ENCODE data around the gene PTMS.

Gene PTMS

DNA sequence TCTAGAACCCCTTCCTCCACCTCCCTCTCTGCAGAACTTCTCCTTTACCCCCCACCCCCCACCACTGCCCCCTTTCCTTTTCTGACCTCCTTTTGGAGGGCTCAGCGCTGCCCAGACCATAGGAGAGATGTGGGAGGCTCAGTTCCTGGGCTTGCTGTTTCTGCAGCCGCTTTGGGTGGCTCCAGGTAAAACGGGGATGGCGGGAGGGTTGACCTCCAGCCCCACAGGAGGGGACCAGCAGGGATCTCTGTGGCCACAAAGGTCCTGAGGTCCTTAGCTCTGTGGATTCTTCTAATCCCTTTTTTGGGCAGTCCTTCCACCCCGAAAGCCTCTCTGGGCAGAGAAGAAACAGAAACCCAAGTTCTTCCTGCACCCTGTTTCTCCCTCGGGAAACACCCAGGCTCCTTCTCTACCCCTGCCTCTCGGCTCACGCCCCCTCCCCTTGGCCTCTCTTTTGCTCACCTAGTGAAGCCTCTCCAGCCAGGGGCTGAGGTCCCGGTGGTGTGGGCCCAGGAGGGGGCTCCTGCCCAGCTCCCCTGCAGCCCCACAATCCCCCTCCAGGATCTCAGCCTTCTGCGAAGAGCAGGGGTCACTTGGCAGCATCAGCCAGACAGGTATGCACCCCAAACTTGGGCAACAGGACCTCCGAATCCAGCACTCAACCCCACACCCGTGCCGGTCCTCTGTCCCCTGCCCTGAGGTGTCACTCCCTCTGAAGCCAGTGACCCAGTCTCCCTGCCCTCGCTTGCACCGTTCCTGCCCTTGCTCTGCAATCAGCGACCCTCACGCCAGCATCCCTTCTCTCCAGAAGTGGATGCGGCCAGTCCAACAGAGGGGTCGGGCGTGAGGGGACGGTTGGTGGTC is 6.8 kb downstream of the PTMS start:
- DNase-seq = no peak

DNA sequence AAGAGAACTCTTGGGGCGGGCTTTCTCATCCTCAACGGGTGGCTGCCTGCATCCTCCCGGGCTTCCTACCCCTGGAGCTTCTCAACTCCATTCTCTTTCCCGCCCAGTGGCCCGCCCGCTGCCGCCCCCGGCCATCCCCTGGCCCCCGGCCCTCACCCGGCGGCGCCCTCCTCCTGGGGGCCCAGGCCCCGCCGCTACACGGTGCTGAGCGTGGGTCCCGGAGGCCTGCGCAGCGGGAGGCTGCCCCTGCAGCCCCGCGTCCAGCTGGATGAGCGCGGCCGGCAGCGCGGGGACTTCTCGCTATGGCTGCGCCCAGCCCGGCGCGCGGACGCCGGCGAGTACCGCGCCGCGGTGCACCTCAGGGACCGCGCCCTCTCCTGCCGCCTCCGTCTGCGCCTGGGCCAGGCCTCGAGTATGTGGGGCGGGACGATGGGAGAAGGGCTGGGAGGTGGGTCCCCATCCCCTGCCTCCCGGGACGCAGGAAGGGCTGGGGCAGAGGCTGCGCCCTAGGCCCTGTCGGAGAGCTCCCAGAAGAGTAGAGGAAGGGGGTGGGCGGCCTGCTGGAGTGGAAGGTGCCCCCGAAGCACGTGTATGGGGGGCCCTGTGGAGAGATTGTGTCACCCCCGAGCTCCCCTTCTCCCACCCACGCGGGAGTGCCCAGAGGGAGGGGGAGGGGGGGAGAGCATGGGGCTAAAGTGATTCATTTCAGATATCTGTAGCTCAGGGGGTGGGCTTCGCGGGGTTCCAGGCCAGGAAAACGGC is 7.6 kb downstream of the PTMS start:
- peak; percentile 89 for DNase-seq

DNA sequence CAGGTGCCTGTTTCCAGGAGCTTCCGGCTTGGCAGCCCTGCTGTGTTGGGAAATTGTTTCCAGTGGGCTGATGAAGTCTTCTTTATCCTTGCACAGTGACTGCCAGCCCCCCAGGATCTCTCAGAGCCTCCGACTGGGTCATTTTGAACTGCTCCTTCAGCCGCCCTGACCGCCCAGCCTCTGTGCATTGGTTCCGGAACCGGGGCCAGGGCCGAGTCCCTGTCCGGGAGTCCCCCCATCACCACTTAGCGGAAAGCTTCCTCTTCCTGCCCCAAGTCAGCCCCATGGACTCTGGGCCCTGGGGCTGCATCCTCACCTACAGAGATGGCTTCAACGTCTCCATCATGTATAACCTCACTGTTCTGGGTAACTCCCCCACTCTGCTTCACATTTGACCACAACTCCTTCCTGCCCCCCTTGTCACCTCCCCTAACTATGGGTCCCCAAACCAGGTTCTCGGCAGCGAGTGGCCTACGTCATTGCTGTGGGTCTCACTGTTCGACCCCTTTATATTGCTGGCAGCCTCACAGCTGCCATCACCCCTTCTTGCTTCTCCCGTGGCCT is 8.4 kb downstream of the PTMS start:
- DNase-seq = peak; percentile 76

DNA sequence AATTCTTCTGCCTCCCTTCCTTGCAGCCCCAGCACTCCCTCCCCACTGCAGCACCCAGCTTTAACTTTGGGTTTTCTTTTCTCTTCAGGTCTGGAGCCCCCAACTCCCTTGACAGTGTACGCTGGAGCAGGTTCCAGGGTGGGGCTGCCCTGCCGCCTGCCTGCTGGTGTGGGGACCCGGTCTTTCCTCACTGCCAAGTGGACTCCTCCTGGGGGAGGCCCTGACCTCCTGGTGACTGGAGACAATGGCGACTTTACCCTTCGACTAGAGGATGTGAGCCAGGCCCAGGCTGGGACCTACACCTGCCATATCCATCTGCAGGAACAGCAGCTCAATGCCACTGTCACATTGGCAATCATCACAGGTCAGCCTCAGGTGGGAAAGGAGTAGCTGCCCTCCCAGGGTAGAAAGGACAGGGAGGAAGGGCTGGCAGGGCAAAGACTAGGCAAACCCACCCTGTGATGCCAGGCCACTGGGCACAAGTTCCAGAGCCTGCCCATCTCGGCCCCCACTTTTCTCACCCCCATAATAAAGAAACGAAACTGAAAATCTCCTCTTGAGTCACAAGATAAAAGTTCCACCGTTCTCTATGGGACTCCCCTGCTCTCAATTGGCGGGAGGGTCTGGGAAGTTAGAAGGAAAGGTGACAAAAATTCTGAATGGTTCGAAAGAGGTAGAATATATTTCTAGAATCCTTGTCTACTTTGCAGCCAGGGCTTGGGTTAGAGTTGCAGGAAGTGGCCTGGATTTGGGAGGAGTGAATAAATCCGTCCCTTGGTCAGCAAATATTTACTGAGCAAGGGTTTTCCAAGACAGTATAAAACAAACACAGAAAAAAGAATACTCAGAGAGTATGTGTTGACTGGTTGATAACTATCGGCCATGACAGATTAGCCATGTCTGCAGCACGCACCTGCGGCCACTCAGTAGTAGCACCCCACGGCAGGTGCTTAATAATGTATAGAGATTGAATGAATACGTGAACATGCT is 9.3 kb downstream of the PTMS start:
- no peak for DNase-seq

DNA sequence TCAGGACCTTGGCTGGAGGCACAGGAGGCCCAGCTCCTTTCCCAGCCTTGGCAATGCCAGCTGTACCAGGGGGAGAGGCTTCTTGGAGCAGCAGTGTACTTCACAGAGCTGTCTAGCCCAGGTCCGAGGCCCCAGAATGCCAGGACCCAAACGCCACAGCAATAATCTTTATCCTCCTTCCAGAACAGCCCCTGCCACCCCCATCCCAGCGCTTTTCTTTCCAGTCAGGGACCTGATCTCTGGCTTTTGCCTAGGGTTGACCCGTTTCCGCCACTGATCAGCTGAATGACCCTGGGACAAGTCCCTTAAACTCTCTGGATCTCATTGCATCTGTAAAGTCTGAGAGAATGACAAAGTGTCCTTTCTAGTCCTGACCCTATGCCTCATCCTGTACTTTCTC is 11.2 kb downstream of the PTMS start:
- DNase-seq = no peak

DNA sequence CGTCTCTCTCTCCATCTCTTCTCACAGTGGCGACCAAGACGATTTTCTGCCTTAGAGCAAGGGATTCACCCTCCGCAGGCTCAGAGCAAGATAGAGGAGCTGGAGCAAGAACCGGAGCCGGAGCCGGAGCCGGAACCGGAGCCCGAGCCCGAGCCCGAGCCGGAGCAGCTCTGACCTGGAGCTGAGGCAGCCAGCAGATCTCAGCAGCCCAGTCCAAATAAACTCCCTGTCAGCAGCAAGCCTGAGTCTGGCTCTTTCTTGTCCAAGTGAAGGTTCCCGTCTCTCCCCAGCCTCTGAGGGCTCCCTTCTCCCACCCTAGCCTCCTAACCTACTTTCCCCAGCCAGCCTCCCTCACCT is 12.0 kb downstream of the PTMS start:
- DNase-seq = no peak

DNA sequence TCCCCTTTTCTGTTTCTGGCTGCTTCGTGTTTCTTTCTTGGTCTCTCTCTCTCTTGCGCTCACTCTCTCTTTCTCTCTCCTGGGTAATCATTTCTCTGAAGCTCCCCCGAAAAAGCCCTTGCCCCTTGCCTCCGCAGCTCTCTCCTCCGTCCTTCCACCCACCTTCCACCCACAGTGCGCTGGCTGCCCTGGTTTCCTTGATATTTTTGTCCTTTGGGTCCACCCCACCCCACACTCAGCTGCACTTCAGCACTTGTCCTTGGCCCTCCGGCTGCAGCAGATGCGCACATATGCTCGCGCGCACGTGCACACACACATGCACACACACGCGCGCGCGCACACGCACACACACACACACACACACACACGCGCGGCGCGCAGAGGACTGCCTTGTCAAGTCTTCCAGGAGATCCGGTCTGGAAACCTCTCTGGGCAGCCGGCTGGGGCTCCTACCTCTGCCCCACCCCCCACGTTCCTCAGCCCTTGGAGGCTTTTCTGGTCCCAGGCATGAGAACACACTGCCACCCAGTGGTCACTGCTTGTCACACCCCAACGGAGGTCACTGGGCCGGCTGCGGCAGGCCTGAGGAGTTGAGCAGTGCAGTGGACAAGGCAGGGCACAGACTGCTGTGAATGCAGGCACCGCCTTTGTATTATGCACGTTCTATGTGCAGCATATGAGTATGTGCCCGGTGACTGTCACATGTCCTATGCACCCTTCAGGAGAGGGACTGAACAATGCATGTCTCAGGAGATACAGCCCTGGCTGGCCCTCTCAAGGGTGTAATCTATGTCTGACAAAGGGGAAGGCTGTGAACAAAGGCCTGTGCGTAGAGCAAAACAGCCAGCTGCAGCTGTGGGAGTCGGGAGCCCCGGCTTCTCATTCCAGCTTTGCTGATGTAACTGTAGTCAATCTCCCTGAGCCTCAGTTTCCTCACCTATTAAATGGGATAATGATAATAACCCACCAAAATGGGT is 12.7 kb downstream of the PTMS start:
- DNase-seq = peak; percentile 96

DNA sequence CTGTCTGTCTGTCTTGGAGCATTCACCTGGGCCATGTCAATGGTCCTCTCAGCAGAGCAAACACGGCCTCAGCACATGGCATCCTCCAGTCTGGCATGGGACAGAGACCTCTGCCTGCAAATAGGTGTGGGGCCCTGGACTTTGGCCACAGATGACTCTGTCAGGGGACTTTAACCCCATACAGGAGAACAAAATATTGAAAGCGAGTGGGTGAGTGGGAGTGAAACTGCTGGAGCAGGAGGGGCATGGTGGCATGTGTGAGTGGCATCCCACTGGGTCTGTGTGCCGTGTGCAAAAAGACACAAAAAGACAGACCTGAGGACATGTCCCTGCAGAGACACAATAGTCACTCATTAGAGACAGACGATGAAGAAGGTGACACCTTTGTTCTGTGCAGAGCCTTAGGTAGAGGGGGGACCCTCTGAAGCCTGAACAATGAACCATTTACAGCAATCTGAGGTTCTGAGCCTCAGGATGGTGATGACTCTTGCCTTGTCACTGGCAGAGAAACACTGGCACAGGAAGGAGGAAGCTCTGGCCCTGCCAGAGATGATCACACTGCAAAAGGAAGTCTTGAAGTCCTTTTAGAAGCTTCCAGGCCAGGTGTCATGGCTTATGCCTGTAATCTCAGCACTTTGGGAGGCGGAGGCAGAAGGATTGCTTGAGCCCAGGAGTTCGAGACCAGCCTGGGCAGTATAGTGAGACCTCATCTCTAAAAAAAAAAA is 13.7 kb downstream of the PTMS start:
- DNase-seq = no peak

DNA sequence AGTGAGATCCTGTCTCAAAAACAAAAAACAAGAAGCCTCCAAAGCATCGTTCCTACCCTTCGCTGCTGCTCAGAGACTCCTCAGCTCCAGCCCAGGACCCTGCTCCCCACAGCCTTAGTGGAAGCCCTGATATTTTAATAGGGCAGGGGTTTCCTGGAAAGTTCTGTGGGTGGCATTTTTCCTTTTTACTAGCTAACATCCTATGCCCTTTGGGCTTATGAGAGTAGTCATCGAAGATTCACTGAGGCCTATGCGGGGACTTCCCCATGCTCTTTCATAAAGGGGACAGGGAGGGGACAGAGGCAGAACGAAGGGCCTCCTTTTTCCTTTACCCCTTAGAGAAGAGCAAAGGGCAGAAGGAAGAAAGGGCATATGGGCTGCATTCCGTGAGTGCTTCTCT is 14.4 kb downstream of the PTMS start:
- DNase-seq = no peak

DNA sequence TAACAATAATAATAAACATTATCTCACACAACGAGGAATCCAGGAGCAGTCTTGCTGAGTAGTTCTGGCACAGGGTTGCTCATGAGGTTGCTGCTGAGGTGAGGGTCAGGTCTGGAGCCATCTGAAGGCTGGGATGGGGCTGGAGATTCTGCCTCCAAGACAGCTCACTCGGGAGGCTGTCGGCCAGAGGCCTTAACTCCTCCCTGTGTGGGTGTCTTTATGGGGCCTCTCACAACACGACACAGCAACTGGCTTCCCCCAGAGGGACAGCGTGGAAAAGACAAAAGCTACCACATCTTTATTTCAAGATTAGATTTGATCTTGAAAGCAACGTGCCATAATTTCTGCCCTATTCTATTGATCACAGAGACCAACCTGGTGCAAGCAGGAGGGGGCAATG is 16.0 kb downstream of the PTMS start:
- no peak for DNase-seq

DNA sequence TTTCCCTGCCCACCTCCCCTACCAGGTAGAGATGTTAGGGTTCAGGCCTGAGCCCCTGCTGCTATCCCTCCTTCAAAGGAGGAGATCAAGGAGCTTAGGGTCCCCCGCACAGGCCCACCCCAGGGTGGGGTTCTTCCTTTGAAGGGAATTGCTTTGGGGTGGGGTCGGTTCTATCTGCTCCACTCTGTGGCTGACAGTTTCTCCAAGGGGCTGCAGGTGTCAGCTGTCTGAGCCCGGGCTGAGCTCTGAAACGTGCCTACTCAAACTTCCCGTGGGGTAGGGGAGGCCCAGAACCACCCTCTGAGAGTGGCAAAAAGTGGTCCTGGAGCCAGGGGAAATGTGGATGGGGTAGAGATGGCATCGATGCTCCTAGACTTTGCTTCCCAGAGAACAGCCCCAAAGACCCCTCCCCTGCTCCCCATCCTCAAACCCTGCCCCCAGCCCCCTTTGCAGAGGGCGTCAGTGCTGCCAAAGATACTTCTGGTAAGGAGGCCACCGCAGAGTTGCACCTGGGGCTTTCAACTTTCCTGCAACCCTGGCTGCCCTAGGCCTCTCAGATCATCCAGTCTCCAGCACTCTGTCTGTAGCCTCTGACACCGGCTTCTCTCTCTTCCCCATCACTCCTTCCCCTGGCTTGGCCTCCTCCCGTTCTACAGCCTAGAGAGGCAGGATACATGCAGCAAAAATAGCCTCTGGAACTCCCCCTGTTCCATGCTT is 16.8 kb downstream of the PTMS start:
- DNase-seq = no peak

DNA sequence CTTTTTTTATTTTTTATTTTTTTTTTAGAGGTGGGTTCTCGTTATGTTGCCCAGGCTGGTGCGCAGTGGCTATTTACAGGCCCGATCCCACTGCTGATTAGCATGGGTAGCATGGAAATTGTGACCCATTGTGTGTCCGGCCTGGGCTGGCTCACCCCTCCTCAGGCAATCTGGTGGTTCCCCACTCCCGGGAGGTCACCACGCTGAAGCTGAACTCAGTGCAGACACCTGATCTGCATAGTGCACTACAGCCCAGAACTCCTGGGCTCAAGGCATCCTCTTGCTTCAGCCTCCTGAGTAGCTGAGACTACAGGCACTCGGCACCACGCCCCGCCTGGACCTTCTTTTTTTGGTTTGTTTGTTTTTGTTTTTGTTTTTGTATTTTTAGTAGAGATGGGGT is 17.7 kb downstream of the PTMS start:
- no peak for DNase-seq

DNA sequence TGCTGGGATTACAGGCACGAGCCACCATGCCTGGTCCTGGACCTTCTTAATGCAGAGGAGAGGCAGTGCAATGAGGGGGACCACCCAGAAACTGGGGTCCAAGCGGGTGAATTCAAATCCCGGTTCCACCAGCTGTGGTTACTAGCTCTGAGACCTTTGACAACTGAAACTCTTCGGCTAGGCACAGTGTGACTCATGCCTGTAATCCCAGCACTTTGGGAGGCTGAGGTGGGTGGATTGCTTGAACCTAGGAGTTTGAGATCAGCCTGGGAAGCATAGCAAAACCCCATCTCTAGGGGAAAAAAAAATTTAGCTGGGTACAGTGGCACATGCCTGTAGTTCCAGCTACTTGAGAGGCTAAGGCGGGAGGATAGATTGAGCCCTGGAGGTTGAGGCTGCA is 18.1 kb downstream of the PTMS start:
- no peak for DNase-seq

DNA sequence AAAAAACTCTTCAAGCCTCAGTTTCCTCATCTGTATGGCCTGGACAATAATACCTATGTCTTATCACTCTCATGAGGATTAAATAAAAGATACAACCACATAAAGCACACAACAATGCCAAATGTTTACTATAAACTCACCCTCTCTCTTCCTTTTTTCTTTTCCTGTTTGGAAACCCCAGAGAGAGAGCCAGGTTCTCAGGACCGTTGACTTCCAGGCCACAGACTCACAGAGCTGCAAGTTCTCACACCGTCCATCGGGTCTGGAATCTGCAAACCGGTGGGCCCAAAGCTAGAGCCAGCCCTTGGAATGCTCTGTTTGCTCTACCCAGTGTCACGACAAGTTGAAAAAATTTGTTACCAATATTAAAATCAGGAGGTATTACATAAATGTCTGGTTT is 18.6 kb downstream of the PTMS start:
- no peak for DNase-seq

DNA sequence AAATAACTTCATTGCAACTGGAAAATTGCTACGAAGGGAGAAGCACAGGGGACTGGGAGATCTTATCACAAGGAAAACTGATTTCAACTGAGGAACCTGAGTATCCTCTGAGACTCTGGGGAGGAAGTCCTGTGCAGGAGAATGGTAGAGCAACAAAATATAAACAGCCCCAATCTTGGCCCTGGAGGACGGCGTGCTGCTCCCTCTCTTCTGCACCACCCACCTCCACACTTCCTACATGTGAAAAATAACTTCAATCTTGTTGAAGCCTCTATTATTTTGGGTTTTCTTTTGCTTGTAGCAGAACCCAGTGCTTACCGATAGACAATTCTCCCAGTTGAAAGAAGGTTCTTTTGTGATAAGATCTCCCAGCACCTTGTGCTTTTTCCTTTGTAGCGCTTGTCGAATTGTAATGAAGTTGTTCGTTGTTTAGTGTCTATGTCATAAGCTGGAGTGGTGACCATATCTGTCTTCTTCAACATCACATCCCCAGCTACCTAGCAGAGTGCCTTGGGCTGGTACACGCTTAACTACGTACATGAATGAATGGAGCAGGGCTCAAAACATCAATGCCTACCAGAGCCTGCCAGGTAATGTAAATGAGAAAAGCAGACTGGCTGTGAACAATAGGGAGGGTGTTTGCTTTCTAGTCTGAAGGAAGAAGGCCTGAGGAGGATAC is 20.4 kb downstream of the PTMS start:
- DNase-seq = no peak

DNA sequence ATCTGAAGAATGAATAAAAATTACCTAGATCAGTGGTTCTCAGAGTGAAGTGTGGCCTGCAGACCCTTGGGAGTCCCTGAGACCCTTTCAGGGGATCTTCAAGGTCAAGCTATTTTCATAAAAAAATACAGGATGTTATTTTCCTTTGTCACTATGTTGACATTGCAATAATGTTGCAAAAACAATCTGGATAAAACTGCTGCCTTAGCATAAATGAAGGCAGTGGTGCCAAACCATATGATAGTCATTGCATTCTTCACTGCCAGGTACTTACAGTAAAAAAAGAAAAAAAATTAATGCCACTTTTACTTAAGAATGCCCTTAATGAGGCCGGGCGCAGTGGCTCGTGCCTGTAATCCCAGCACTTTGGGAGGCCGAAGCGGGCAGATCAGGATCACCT is 21.1 kb downstream of the PTMS start:
- no peak for DNase-seq

DNA sequence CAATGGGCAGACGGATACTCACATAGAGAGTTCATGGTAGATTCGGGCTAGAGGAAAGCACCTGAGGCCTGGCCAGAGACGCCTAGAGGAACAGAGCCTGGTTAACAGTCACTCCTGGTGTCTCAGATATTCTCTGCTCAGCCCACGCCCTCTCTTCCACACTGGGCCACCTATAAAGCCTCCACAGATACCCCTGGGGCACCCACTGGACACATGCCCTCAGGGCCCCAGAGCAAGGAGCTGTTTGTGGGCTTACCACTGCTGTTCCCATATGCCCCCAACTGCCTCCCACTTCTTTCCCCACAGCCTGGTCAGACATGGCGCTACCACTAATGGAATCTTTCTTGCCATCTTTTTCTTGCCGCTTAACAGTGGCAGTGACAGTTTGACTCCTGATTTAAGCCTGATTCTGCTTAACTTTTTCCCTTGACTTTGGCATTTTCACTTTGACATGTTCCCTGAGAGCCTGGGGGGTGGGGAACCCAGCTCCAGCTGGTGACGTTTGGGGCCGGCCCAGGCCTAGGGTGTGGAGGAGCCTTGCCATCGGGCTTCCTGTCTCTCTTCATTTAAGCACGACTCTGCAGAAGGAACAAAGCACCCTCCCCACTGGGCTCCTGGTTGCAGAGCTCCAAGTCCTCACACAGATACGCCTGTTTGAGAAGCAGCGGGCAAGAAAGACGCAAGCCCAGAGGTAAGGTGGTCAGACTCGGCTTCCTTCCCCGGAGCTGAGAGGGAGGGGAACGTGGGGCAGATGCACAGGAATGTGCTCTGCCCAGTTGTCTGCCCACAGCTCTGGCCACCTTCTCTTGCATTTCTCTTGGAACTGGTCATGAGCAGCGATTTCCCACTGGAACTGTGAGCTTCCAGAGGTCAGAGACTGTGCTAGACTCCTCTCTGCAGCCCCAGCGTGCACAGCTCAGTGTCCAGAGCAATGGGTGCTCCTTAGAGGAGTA is 23.1 kb downstream of the PTMS start, which contains the start of gene CD4:
CD4 (plus strand) TSS at position 557 of the 953 bp plus-strand sequence. CDS start 10,611 bp downstream, outside the sequence.
- DNase-seq = no peak

DNA sequence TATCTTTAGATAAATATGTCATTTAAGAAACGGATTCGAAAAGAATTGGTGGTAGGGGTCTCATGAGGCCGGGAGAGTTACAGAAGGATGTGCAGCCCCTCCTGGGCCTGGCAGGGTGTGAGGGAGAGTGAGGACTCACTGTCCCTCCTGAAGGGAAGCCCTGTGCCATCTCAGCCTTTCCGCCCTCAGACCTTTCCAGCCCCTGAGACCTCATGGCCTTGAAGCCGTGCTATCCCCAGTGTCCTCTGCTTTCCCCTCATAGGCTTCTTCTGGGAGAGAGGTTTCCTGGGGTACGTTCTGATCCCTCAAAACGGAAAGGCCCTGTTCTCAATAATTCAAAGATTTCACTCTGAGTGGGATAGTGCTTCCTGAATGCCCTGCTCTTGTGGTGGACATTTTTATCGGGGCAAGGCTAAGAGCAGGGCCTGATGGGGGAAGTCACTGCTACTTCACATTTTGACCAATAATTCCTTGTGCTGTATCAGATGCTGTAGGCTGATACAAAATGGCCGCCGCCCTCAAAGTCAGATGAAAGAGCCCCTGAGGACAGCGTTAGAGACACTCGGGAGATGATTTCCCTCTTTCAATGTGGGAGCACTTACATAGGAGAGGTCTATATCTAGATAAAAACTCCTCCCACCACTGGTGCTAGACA is 24.5 kb downstream of the PTMS start:
- DNase-seq = no peak
